Spleen (tissue), 7 donors: ENCODE data around the gene PMM2.

ENCODE experiments used
- CTCF ChIP-seq, 11 experiments: fragments of 200-600 bp in 7 of 11; fragments of 450-650 bp in 4 of 11; sonication (generic) in 4 of 11; IDR thresholded peaks in 8 of 11; conservative IDR thresholded peaks in 3 of 11; 1 replicate in 7 of 11; 2 replicates in 4 of 11; pipeline versions ENCODE4 v1.4.0 to v1.8.0; 2016 to 2021; ENCODE audit warnings: antibody characterized with exemption in 11 of 11, inconsistent platforms in 4 of 11, mild to moderate bottlenecking in 1 of 11
- POLR2A ChIP-seq, 3 donors: fragments of 450-650 bp; IDR thresholded peaks; one replicate each; pipeline ENCODE4 v1.5.1; 2017; ENCODE audit warnings: antibody characterized with exemption in 3 of 3, mild to moderate bottlenecking in 1 of 3
- POLR2AphosphoS5 ChIP-seq, 3 donors: sonication (generic); formaldehyde crosslinking; IDR thresholded peaks; one replicate each; pipeline ENCODE4 v1.5.1; 2017; ENCODE audit warnings: antibody characterized with exemption in 3 of 3
- donor health status: DM: no; HTN: no; CAD: no; lungs with moderate emphysema.
- donor health status: DM: no; HTN: no; CAD: no.
- donor health status: DM: no; HTN: no; CAD: no.

GRCh38 chr16:8831871-8832716 is 34.5 kb downstream of the PMM2 start:
- TF ChIP-seq CTCF (IDR thresholded peaks at IDR 0.05 in 8 of 11, conservative IDR thresholded peaks at IDR 0.05 in 3 of 11) (no peak), POLR2A (IDR thresholded peaks at IDR 0.05) (no peak), POLR2AphosphoS5 (IDR thresholded peaks at IDR 0.05) (no peak)
